ENCODE results near the gene MS4A8. TPM values are rescaled to one million over a fixed set of nuclear protein-coding genes. Genes with fewer than 3 reads are reported as not detected.

Gene MS4A8
- total and polyA plus RNA-seq, 4 donors: 11.4 to 45.9 (median 30.3) TPM

- no peaks in the 10 kb centered on the region for H3K4me1 ChIP-seq (ENCODE audit: control insufficient read depth in 5 of 5, insufficient read depth in 5 of 5, low read length in 5 of 5)
- 92 to 93% methylated on average over 5 of the region's 5 CpGs for WGBS, 2 donors
- ATAC-seq (ENCODE audit: insufficient read depth, low FRiP score) (no peak), DNase-seq (no peak)
- no peak overlapping the region for H3K4me3 ChIP-seq
- H3K27ac ChIP-seq (ENCODE audit: low read depth in 1 of 2, low read length in 1 of 2): no peak overlapping the region
- no peaks in the 10 kb centered on the region for H3K36me3 ChIP-seq (ENCODE audit: control insufficient read depth in 4 of 4, insufficient read depth in 4 of 4, low read length in 4 of 4)
- no peak overlapping the region for H3K9ac ChIP-seq (ENCODE audit: insufficient read depth in 1 of 2, low read length in 2 of 2)
- peaks cover 0 to 13% (median 2%) of the 10 kb centered on the region in 4 donors for H3K9me3 ChIP-seq (ENCODE audit: control insufficient read depth in 4 of 4, insufficient read depth in 3 of 4, low read length in 3 of 4)
- H3K27me3 ChIP-seq (ENCODE audit: control insufficient read depth in 3 of 3, insufficient read depth in 3 of 3, low read length in 2 of 3): no peaks in the 10 kb centered on the region
- TF ChIP-seq, protein P1, sequence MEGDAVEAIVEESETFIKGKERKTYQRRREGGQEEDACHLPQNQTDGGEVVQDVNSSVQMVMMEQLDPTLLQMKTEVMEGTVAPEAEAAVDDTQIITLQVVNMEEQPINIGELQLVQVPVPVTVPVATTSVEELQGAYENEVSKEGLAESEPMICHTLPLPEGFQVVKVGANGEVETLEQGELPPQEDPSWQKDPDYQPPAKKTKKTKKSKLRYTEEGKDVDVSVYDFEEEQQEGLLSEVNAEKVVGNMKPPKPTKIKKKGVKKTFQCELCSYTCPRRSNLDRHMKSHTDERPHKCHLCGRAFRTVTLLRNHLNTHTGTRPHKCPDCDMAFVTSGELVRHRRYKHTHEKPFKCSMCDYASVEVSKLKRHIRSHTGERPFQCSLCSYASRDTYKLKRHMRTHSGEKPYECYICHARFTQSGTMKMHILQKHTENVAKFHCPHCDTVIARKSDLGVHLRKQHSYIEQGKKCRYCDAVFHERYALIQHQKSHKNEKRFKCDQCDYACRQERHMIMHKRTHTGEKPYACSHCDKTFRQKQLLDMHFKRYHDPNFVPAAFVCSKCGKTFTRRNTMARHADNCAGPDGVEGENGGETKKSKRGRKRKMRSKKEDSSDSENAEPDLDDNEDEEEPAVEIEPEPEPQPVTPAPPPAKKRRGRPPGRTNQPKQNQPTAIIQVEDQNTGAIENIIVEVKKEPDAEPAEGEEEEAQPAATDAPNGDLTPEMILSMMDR (IDR thresholded peaks at IDR 0.05; ENCODE audit: control extremely low read depth, extremely low read depth): no peak
These were observed 44.7 kb downstream of the MS4A8 start for GRCh38 chr11:60744114-60744513.

- Histone ChIP-seq H3K36me3 (ENCODE audit: control insufficient read depth in 4 of 4, insufficient read depth in 4 of 4, low read length in 4 of 4) (no peaks in the 10 kb centered on the region), H3K27me3 (ENCODE audit: control insufficient read depth in 3 of 3, insufficient read depth in 3 of 3, low read length in 2 of 3) (peaks cover 0 to 2% (median 0%) of the 10 kb centered on the region in 3 donors), H3K9me3 (ENCODE audit: control insufficient read depth in 4 of 4, insufficient read depth in 3 of 4, low read length in 3 of 4) (peaks cover 0 to 2% (median 0%) of the 10 kb centered on the region in 4 donors), H3K4me1 (ENCODE audit: control insufficient read depth in 5 of 5, insufficient read depth in 5 of 5, low read length in 5 of 5) (no peaks in the 10 kb centered on the region), H3K4me3 (no peak overlapping the region), H3K9ac (ENCODE audit: insufficient read depth in 1 of 2, low read length in 2 of 2) (no peak overlapping the region), H3K27ac (ENCODE audit: low read depth in 1 of 2, low read length in 1 of 2) (no peak overlapping the region)
- 94 to 97% methylated on average over 14 of the region's 14 CpGs for WGBS, 2 donors
- TF ChIP-seq, protein P1 (IDR thresholded peaks at IDR 0.05; ENCODE audit: control extremely low read depth, extremely low read depth): no peak
- no peak for DNase-seq
- ATAC-seq (ENCODE audit: insufficient read depth, low FRiP score): no peak
These were observed 48.0 kb downstream of the MS4A8 start for GRCh38 chr11:60747359-60747873.

DNA sequence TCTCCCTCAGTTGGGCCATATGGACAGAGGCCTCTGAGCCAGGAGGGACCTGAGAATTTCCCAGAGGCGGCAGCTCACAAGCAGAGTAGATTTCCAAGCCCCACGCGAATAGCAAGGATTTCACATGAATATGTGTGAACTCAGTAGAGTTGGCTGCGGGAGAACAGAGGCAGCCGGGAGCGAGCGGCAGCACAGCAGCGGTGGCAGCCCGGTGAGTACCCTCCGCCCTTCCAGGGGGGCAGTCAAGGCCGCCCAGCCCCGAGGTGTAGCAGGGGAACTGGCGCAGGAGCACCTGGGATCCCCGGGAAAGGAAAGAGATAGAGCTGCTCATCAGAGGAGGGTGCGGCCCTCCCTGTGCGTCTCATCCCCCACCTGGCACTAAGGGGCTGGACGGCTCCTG, 48.8 kb downstream of the MS4A8 start:
- TF ChIP-seq, protein P1 (IDR thresholded peaks at IDR 0.05; ENCODE audit: control extremely low read depth, extremely low read depth): no peak
- H3K36me3 ChIP-seq (ENCODE audit: control insufficient read depth in 4 of 4, insufficient read depth in 4 of 4, low read length in 4 of 4): no peaks in the 10 kb centered on the region
- no peak overlapping the region for H3K4me3 ChIP-seq
- DNase-seq (no peak), ATAC-seq (ENCODE audit: insufficient read depth, low FRiP score) (no peak)
- no peak overlapping the region for H3K9ac ChIP-seq (ENCODE audit: insufficient read depth in 1 of 2, low read length in 2 of 2)
- H3K27ac ChIP-seq (ENCODE audit: low read depth in 1 of 2, low read length in 1 of 2): no peak overlapping the region
- whole genome bisulfite sequencing, 2 donors: 89 to 92% methylated on average over 17 of the region's 17 CpGs
- H3K27me3 ChIP-seq (ENCODE audit: control insufficient read depth in 3 of 3, insufficient read depth in 3 of 3, low read length in 2 of 3): peaks cover 0 to 2% (median 0%) of the 10 kb centered on the region in 3 donors
- H3K9me3 ChIP-seq (ENCODE audit: control insufficient read depth in 4 of 4, insufficient read depth in 3 of 4, low read length in 3 of 4): peaks cover 0 to 1% (median 0%) of the 10 kb centered on the region in 4 donors
- H3K4me1 ChIP-seq (ENCODE audit: control insufficient read depth in 5 of 5, insufficient read depth in 5 of 5, low read length in 5 of 5): no peaks in the 10 kb centered on the region

DNA sequence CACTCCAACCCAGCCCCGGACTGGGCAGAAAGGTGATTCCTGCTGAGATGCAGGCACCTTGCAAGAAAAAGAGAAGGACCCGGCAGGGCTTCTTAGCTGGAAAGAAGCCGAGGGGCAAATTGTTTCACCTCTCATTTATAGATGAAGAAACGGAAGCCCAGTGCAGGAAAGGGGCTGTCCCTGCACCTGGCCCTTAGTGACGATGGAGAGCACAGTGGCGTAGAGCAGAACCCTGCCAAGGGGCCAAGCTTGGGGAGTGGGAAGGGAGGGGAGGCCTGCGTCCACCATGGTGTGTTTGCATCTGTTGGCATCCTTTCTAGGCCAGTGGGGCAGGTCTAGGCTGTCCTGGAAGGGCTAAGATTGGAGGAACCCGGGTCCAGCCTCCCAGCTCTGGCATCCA, 49.4 kb downstream of the MS4A8 start:
- H3K27ac ChIP-seq (ENCODE audit: low read depth in 1 of 2, low read length in 1 of 2): no peak overlapping the region
- ATAC-seq (ENCODE audit: insufficient read depth, low FRiP score) (no peak), DNase-seq (no peak)
- no peak overlapping the region for H3K9ac ChIP-seq (ENCODE audit: insufficient read depth in 1 of 2, low read length in 2 of 2)
- peaks cover 0 to 2% (median 0%) of the 10 kb centered on the region in 3 donors for H3K27me3 ChIP-seq (ENCODE audit: control insufficient read depth in 3 of 3, insufficient read depth in 3 of 3, low read length in 2 of 3)
- H3K36me3 ChIP-seq (ENCODE audit: control insufficient read depth in 4 of 4, insufficient read depth in 4 of 4, low read length in 4 of 4): no peaks in the 10 kb centered on the region
- 81 to 86% methylated on average over 8 of the region's 8 CpGs for WGBS, 2 donors
- TF ChIP-seq, protein P1 (IDR thresholded peaks at IDR 0.05; ENCODE audit: control extremely low read depth, extremely low read depth): no peak
- H3K4me3 ChIP-seq: no peak overlapping the region
- no peaks in the 10 kb centered on the region for H3K4me1 ChIP-seq (ENCODE audit: control insufficient read depth in 5 of 5, insufficient read depth in 5 of 5, low read length in 5 of 5)
- no peaks in the 10 kb centered on the region for H3K9me3 ChIP-seq (ENCODE audit: control insufficient read depth in 4 of 4, insufficient read depth in 3 of 4, low read length in 3 of 4)

Measured in lung (tissue), 12 donors.